DND-41 (cell line): ENCODE data around the gene METAP2.

Experiments used
- CTCF ChIP-seq: IDR thresholded peaks from 2 replicates; pipeline ENCODE4 v1.5.1; 2012; ENCODE audit warnings: borderline replicate concordance, low read length, moderate library complexity, mild to moderate bottlenecking; ENCODE audit not compliant: poor library complexity, severe bottlenecking; ENCODE audit errors: extremely low read depth
- EZH2 ChIP-seq: IDR thresholded peaks from 3 replicates; pipeline ENCODE4 v1.6.1; 2012; ENCODE audit warnings: borderline replicate concordance, low read depth, mild to moderate bottlenecking, moderate library complexity, low read length, inconsistent platforms; ENCODE audit not compliant: severe bottlenecking

GRCh38 chr12:95517246-95517645 is 43.3 kb downstream of the METAP2 start:
- no peak for TF ChIP-seq CTCF
- TF ChIP-seq EZH2, result no peak
